OCI-LY1 (cell line): Measurements from ENCODE around the gene TNIP2.
A peak's percentile ranks its signal among the peaks of the same experiment; 100 is the strongest.

Source experiments
- H2AFZ ChIP-seq: fragments of 200-600 bp; sonication (generic), shearing (Covaris generic); 2 replicates; pipeline ENCODE4 v1.6.0; 2014; ENCODE audit warnings: antibody characterized with exemption, mild to moderate bottlenecking, low read length
- H3F3A ChIP-seq: fragments of 200-600 bp; sonication (generic), shearing (Covaris generic); 2 replicates; pipeline ENCODE4 v1.6.0; 2014; ENCODE audit warnings: mild to moderate bottlenecking, antibody characterized with exemption, low read length, moderate library complexity; ENCODE audit not compliant: insufficient read depth
- H3K27ac ChIP-seq: fragments of 200-600 bp; sonication (generic); 2 replicates; pipeline ENCODE4 v1.5.1; 2014; ENCODE audit warnings: low read length, mixed run types, mild to moderate bottlenecking, low read depth; ENCODE audit not compliant: poor library complexity, severe bottlenecking
- H3K27me3 ChIP-seq: fragments of 200-600 bp; sonication (generic); 2 replicates; pipeline ENCODE4 v1.6.0; 2014; ENCODE audit warnings: antibody characterized with exemption, mild to moderate bottlenecking, low read length, moderate library complexity; ENCODE audit not compliant: insufficient read depth
- H3K36me3 ChIP-seq: fragments of 200-600 bp; sonication (generic); 2 replicates; pipeline ENCODE4 v1.6.1; 2014; ENCODE audit warnings: mild to moderate bottlenecking, antibody characterized with exemption, low read length, moderate library complexity, mixed read lengths; ENCODE audit not compliant: insufficient read depth
- H3K4me1 ChIP-seq: fragments of 200-600 bp; sonication (generic); 2 replicates; pipeline ENCODE4 v1.5.1; 2014; ENCODE audit warnings: mild to moderate bottlenecking, low read length, moderate library complexity; ENCODE audit not compliant: insufficient read depth, severe bottlenecking
- H3K4me2 ChIP-seq: fragments of 200-600 bp; sonication (generic), shearing (Covaris generic); 2 replicates; pipeline ENCODE4 v1.6.1; 2014; ENCODE audit warnings: low read length
- H3K4me3 ChIP-seq: fragments of 200-600 bp; sonication (generic); 2 replicates; pipeline ENCODE4 v1.5.1; 2014; ENCODE audit warnings: low read length, low read depth, mild to moderate bottlenecking, mixed read lengths; ENCODE audit not compliant: poor library complexity, severe bottlenecking
- H3K79me2 ChIP-seq: fragments of 200-600 bp; shearing (Covaris generic); 2 replicates; pipeline ENCODE4 v1.6.1; 2016; ENCODE audit warnings: mixed run types, low read length, mixed read lengths; ENCODE audit not compliant: insufficient read depth
- H3K9ac ChIP-seq: fragments of 200-600 bp; sonication (generic), shearing (Covaris generic); 2 replicates; pipeline ENCODE4 v1.6.1; 2014; ENCODE audit warnings: mild to moderate bottlenecking, low read length, mixed read lengths
- H3K9me2 ChIP-seq: fragments of 200-600 bp; sonication (generic), shearing (Covaris generic); 2 replicates; pipeline ENCODE4 v1.6.1; 2014; ENCODE audit warnings: low read depth, mild to moderate bottlenecking, low read length, mixed read lengths
- H3K9me3 ChIP-seq: fragments of 200-600 bp; shearing (Covaris generic); 2 replicates; pipeline ENCODE4 v1.6.1; 2014; ENCODE audit warnings: low read length, mixed read lengths
- H4K20me1 ChIP-seq: fragments of 200-600 bp; sonication (generic), shearing (Covaris generic); 2 replicates; pipeline ENCODE4 v1.6.0; 2016; ENCODE audit warnings: mild to moderate bottlenecking, low read length; ENCODE audit not compliant: insufficient read depth
- CTCF ChIP-seq: fragments of 200-600 bp; sonication (generic), shearing (Covaris generic); IDR thresholded peaks from 2 replicates; pipeline ENCODE4 v1.5.1; 2017; ENCODE audit warnings: mild to moderate bottlenecking, antibody characterized with exemption, low read length, moderate library complexity, mixed read lengths
- EZH2 ChIP-seq: fragments of 200-600 bp; sonication (generic), shearing (Covaris generic); IDR thresholded peaks from 2 replicates; pipeline ENCODE4 v1.8.0; 2017; ENCODE audit warnings: borderline replicate concordance, mixed run types, mild to moderate bottlenecking, antibody characterized with exemption, low read length, moderate library complexity, mixed read lengths

Gene TNIP2

GRCh38 chr4:2756691-2757350 is 685 bp upstream of the TNIP2 start:
- 0 out of 2 replicates have a peak, but pooled peaks cover 6% of the 10 kb centered on the region for H3K79me2 ChIP-seq
- no peak overlapping the region for H3K27ac ChIP-seq
- peaks cover 13% of the 10 kb centered on the region for H3K4me1 ChIP-seq
- H3K4me2 ChIP-seq: peak overlapping the region; percentile 91
- H3K4me3 ChIP-seq: peak overlapping the region; percentile 62
- no peaks in the 10 kb centered on the region for H3K27me3 ChIP-seq
- H3K9ac ChIP-seq: peak overlapping the region; percentile 50; the same call in 1 of the 2 replicates
- H3K9me3 ChIP-seq: no peaks in the 10 kb centered on the region
- TF ChIP-seq EZH2 (no peak), CTCF (no peak)
- no peaks in the 10 kb centered on the region for H3K36me3 ChIP-seq
- no peaks in the 10 kb centered on the region for H3F3A ChIP-seq
- H2AFZ ChIP-seq: no peak overlapping the region
- H3K9me2 ChIP-seq: no peaks in the 10 kb centered on the region
- H4K20me1 ChIP-seq: no peaks in the 10 kb centered on the region

- no peaks in the 10 kb centered on the region for H3K27me3 ChIP-seq
- no peaks in the 10 kb centered on the region for H3F3A ChIP-seq
- no peak overlapping the region for H3K27ac ChIP-seq
- peak overlapping the region; percentile 90 for H3K4me3 ChIP-seq
- H3K4me2 ChIP-seq: peak overlapping the region; percentile 89
- no peaks in the 10 kb centered on the region for H4K20me1 ChIP-seq
- TF ChIP-seq EZH2 (no peak), CTCF (no peak)
- H3K9me2 ChIP-seq: no peaks in the 10 kb centered on the region
- H3K9ac ChIP-seq: peak overlapping the region; percentile 77
- H2AFZ ChIP-seq: no peak overlapping the region
- no peaks in the 10 kb centered on the region for H3K36me3 ChIP-seq
- H3K9me3 ChIP-seq: no peaks in the 10 kb centered on the region
- peaks cover 13% of the 10 kb centered on the region for H3K4me1 ChIP-seq
- H3K79me2 ChIP-seq: 0 out of 2 replicates have a peak, but pooled peaks cover 6% of the 10 kb centered on the region
Measured at GRCh38 chr4:2754848-2755819, 1.0 kb downstream of the TNIP2 start.

GRCh38 chr4:2753436-2753835 is 2.7 kb downstream of the TNIP2 start:
- Histone ChIP-seq H3K9me2 (no peaks in the 10 kb centered on the region), H3K4me3 (no peak overlapping the region), H4K20me1 (no peaks in the 10 kb centered on the region), H3K9ac (no peak overlapping the region), H3K4me1 (peaks cover 16% of the 10 kb centered on the region), H3K9me3 (no peaks in the 10 kb centered on the region), H3K27ac (no peak overlapping the region), H3K36me3 (no peaks in the 10 kb centered on the region), H3K4me2 (no peak overlapping the region), H3F3A (no peaks in the 10 kb centered on the region), H2AFZ (no peak overlapping the region), H3K79me2 (0 out of 2 replicates have a peak, but pooled peaks cover 6% of the 10 kb centered on the region), H3K27me3 (no peaks in the 10 kb centered on the region)
- TF ChIP-seq EZH2: no peak
